ENCODE data around the gene XYLT1.

XYLT1 gene

GRCh38 chr16:17372386-17372785 is 98.4 kb downstream of the XYLT1 start:
- no peak for DNase-seq (ENCODE audit: low spot score)

GRCh38 chr16:17371299-17371698 is 99.5 kb downstream of the XYLT1 start:
- no peak for DNase-seq (ENCODE audit: low spot score)

GRCh38 chr16:17370731-17371285 is 100.0 kb downstream of the XYLT1 start:
- no peak for DNase-seq (ENCODE audit: low spot score)

GRCh38 chr16:17370223-17370707 is 100.5 kb downstream of the XYLT1 start:
- no peak for DNase-seq (ENCODE audit: low spot score)

GRCh38 chr16:17369421-17370222 is 101.1 kb downstream of the XYLT1 start:
- no peak for DNase-seq (ENCODE audit: low spot score)

- no peak for DNase-seq (ENCODE audit: low spot score)
These were observed 101.8 kb downstream of the XYLT1 start for GRCh38 chr16:17368951-17369350.

- no peak for DNase-seq (ENCODE audit: low spot score)
These were observed 102.3 kb downstream of the XYLT1 start for GRCh38 chr16:17368446-17368845.

- DNase-seq (ENCODE audit: low spot score) = no peak
These were observed 102.8 kb downstream of the XYLT1 start for GRCh38 chr16:17367923-17368322.

GRCh38 chr16:17367036-17367435 is 103.7 kb downstream of the XYLT1 start:
- no peak for DNase-seq (ENCODE audit: low spot score)

GRCh38 chr16:17366299-17366961 is 104.3 kb downstream of the XYLT1 start:
- DNase-seq (ENCODE audit: low spot score) = no peak

GRCh38 chr16:17365591-17366298 is 105.0 kb downstream of the XYLT1 start:
- no peak for DNase-seq (ENCODE audit: low spot score)

- no peak for DNase-seq (ENCODE audit: low spot score)
These were observed 105.6 kb downstream of the XYLT1 start for GRCh38 chr16:17365211-17365541.

GRCh38 chr16:17364319-17365210 is 106.2 kb downstream of the XYLT1 start:
- DNase-seq (ENCODE audit: low spot score) = no peak

- no peak for DNase-seq (ENCODE audit: low spot score)
These were observed 107.8 kb downstream of the XYLT1 start for GRCh38 chr16:17362946-17363345.

GRCh38 chr16:17362183-17362582 is 108.6 kb downstream of the XYLT1 start:
- DNase-seq (ENCODE audit: low spot score) = no peak

GRCh38 chr16:17360693-17361122 is 110.1 kb downstream of the XYLT1 start:
- DNase-seq (ENCODE audit: low spot score) = no peak

- no peak for DNase-seq (ENCODE audit: low spot score)
These were observed 110.9 kb downstream of the XYLT1 start for GRCh38 chr16:17359788-17360390.

- DNase-seq (ENCODE audit: low spot score) = no peak
These were observed 111.9 kb downstream of the XYLT1 start for GRCh38 chr16:17358846-17359245.

GRCh38 chr16:17358355-17358754 is 112.4 kb downstream of the XYLT1 start:
- DNase-seq (ENCODE audit: low spot score) = no peak

- DNase-seq (ENCODE audit: low spot score) = no peak
These were observed 113.3 kb downstream of the XYLT1 start for GRCh38 chr16:17357307-17358062.

Data from LoVo (cell line).